ENCODE results near the gene EFNA1.

- TF ChIP-seq CTCF (IDR thresholded peaks at IDR 0.05; ENCODE audit: borderline replicate concordance, extremely low read depth, low read length, poor library complexity, severe bottlenecking) (no peak), EZH2 (IDR thresholded peaks at IDR 0.05; ENCODE audit: borderline replicate concordance, low read depth, low read length, severe bottlenecking) (no peak)
Measured at GRCh38 chr1:155130272-155131006, 2.8 kb downstream of the EFNA1 start.

Measured in DND-41 (cell line).